Measurements from ENCODE around the gene UQCC5. TPM values are rescaled to one million over a fixed set of nuclear protein-coding genes. Genes with fewer than 3 reads are reported as not detected.

Gene UQCC5
- polyA plus RNA-seq, 1 donor from 2014 or later, result 20.5 TPM

- H3K79me2 ChIP-seq (replicated peaks; ENCODE audit: insufficient read depth, low read length), result peaks cover 17% of the 10 kb centered on the region
- no peaks in the 10 kb centered on the region for H4K20me1 ChIP-seq (ENCODE audit: insufficient read depth)
- no peaks in the 10 kb centered on the region for H3K9me3 ChIP-seq (ENCODE audit: low read length)
- H3K9ac ChIP-seq (ENCODE audit: low read length), result peak within 1 kb of the TSS; percentile 66
- no peaks in the 10 kb centered on the region for H3K36me3 ChIP-seq (ENCODE audit: insufficient read depth, low read length)
- peak within 1 kb of the TSS; percentile 76 for H3K4me3 ChIP-seq (ENCODE audit: low read length)
- peak within 1 kb of the TSS; percentile 19 for H3K4me2 ChIP-seq (ENCODE audit: low read length)
- peaks cover 7% of the 10 kb centered on the region for H3K27me3 ChIP-seq (ENCODE audit: insufficient read depth, low read depth, low read length)
- H2AFZ ChIP-seq (ENCODE audit: low read depth, low read length), result peak within 1 kb of the TSS; percentile 8
- H3K9me2 ChIP-seq (ENCODE audit: insufficient read depth, low read length), result no peaks in the 10 kb centered on the region
- TF ChIP-seq MXI1 (conservative IDR thresholded peaks at IDR 0.05; ENCODE audit: poor library complexity, severe bottlenecking), result no peak
- no peak for TF ChIP-seq CTCF (IDR thresholded peaks at IDR 0.05; ENCODE audit: poor library complexity, severe bottlenecking)
- TF ChIP-seq POLR2AphosphoS5 (IDR thresholded peaks at IDR 0.05), result no peak
- TF ChIP-seq EP300 (conservative IDR thresholded peaks at IDR 0.05; ENCODE audit: poor library complexity, severe bottlenecking), result no peak
- no peak for TF ChIP-seq REST (IDR thresholded peaks at IDR 0.05; ENCODE audit: borderline replicate concordance)
- no peak for TF ChIP-seq SMC3 (conservative IDR thresholded peaks at IDR 0.05; ENCODE audit: poor library complexity)
- no peak for TF ChIP-seq EZH2 (IDR thresholded peaks at IDR 0.05; ENCODE audit: borderline replicate concordance, insufficient read depth, low read length, poor library complexity, severe bottlenecking)
- no peak for TF ChIP-seq RAD21 (conservative IDR thresholded peaks at IDR 0.05)
- TF ChIP-seq TAF1 (IDR thresholded peaks at IDR 0.05; ENCODE audit: low read depth), result no peak
- no peaks in the 10 kb centered on the region for H3F3A ChIP-seq (ENCODE audit: insufficient read depth, low read length, poor library complexity, severe bottlenecking)
- H3K27ac ChIP-seq (ENCODE audit: low read length), result no peak within 1 kb of the TSS
These were observed 2.7 kb upstream of the UQCC5 start, which contains the start of gene NT5DC2 for GRCh38 chr3:52533623-52534280. NT5DC2 (minus strand) TSS chr3:52533857; CDS start chr3:52533737, 120 bp downstream.

GRCh38 chr3:52534281-52535183 is 1.9 kb upstream of the UQCC5 start:
- Histone ChIP-seq H3K79me2 (replicated peaks; ENCODE audit: insufficient read depth, low read length) (peaks cover 20% of the 10 kb centered on the region), H3K4me2 (ENCODE audit: low read length) (no peak overlapping the region), H3K27ac (ENCODE audit: low read length) (no peak overlapping the region), H3K9me3 (ENCODE audit: low read length) (no peaks in the 10 kb centered on the region), H3F3A (ENCODE audit: insufficient read depth, low read length, poor library complexity, severe bottlenecking) (no peaks in the 10 kb centered on the region), H4K20me1 (ENCODE audit: insufficient read depth) (no peaks in the 10 kb centered on the region), H3K27me3 (ENCODE audit: insufficient read depth, low read depth, low read length) (peaks cover 7% of the 10 kb centered on the region), H2AFZ (ENCODE audit: low read depth, low read length) (no peak overlapping the region), H3K9me2 (ENCODE audit: insufficient read depth, low read length) (no peaks in the 10 kb centered on the region), H3K4me3 (ENCODE audit: low read length) (peak overlapping the region; percentile 58), H3K36me3 (ENCODE audit: insufficient read depth, low read length) (no peaks in the 10 kb centered on the region), H3K9ac (ENCODE audit: low read length) (peak overlapping the region; percentile 47)
- TF ChIP-seq SMC3 (conservative IDR thresholded peaks at IDR 0.05; ENCODE audit: poor library complexity) (no peak), CTCF (IDR thresholded peaks at IDR 0.05; ENCODE audit: poor library complexity, severe bottlenecking) (no peak), POLR2AphosphoS5 (IDR thresholded peaks at IDR 0.05) (no peak), EP300 (conservative IDR thresholded peaks at IDR 0.05; ENCODE audit: poor library complexity, severe bottlenecking) (no peak), EZH2 (IDR thresholded peaks at IDR 0.05; ENCODE audit: borderline replicate concordance, insufficient read depth, low read length, poor library complexity, severe bottlenecking) (no peak), TAF1 (IDR thresholded peaks at IDR 0.05; ENCODE audit: low read depth) (no peak), RAD21 (conservative IDR thresholded peaks at IDR 0.05) (no peak), MXI1 (conservative IDR thresholded peaks at IDR 0.05; ENCODE audit: poor library complexity, severe bottlenecking) (no peak), REST (IDR thresholded peaks at IDR 0.05; ENCODE audit: borderline replicate concordance) (no peak)
